Stimulated activated CD8-positive, alpha-beta memory T cell treated with anti-CD3 and anti-CD28 coated beads, Interleukin-4, amount 100 ng/mL, for 24 hours (primary cell): ENCODE measurements around the gene GPANK1.

Experiments
- DNase-seq: peaks from one replicate; pipeline ENCODE4 v3.0.0-alpha.2; 2020; ENCODE audit warnings: low read depth

The GPANK1 gene

GRCh38 chr6:31691078-31691463 lies 26.3 kb upstream of the GPANK1 start:
- DNase-seq, result no peak

DNA sequence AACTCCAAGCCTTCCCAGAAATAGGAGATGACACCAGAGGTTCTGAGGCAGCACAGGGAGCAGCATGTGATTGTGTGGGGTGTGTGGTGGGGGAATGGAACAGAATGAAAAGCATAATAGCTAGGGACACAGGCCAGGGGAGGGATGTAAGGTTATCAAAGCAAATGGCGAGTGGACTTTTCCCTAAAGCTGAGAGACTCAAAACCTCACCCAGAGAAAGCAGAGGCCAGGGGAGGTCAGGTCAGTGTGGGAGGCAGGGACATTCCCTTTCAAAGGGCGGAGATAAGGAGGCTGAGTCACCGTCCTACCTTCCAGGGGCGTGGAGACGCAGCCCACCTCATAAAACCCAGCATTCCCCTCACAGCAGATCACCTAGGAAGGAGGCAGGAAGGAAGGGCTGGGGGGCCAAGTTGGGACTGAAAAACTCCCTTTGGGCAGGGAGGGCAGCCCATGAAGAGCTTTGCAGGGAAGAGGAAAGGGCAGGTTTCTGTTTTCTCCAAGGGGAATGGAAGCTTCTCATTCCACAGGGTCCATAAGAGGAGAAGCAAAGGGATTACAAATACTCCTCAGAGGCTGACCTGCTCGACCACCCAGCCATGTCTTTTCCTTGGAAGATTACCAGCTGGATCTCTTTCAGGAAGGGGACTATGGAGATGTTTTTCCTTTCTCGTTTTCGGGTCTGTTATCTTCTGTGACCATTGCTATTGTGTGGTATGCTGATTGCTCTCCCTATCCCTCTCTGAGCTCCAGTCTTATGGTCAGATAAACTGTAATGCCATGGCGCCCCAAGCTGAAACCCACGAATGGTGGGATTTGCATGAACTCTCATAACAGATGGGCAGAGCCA lies 25.7 kb upstream of the GPANK1 start:
- DNase-seq, result no peak

DNA sequence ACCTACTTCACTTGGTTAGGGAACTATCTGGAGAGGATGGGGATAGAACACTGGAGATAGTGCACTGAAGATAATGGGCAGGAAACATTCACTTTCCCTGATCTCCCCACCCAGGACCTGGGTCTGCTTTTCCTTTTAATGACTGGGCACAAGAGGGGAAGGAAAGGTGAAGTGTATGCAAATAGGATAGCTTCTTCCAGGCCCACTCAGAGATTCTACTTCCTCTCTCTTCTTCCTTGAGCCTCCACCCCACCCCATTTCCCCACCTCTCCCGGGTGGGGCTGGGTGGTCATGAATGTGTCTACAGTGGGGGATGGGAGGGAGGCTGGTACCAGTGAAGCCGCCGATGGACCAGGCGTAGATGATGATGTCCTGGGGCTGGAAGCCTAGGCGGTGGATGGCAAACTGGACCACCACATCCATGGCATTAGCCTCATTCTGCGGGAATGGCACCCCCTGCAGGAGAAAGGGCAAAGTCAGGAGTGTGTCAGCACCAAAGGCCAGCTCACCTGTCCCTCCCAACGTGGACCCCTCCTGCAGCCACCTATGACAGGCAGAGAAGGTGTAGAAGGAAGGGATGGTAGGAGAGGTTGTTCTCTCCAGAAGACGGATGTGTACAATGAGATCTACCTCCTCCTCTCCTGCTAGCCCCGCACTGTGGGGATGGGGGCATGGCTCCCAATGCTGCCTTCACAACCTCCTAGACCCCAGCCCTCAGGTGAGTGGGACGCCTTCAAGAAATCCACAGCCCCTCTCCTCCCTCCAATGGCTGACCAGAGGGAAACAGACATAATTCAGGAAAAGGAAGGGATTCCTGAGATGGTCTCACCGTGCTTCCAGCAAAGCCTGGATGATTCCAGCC lies 24.7 kb upstream of the GPANK1 start:
- no peak for DNase-seq

GRCh38 chr6:31687860-31688693 lies 23.3 kb upstream of the GPANK1 start:
- DNase-seq, result no peak

GRCh38 chr6:31687321-31687720 lies 22.5 kb upstream of the GPANK1 start:
- no peak for DNase-seq

DNA sequence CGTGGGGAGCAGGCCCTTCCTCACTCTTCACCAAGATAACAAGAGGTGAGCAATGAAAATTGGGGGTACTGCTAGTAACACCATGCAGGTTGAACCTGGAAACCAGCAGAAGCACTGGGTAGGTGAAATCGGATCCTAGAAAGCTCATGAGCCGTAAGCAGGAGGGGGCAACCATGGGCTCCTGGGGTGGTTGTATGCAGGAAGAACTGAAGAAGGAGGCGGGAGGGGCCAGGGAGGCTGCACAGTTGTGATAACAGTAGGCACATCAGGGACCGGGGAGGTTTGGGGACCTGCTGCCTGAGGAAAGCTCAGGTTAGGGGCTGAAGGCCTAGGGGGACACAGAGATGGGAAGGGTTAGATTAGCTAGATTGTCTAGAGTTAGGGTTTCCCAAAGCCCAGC lies 21.7 kb upstream of the GPANK1 start:
- DNase-seq, result no peak

- no peak for DNase-seq
Measured at GRCh38 chr6:31683591-31683990, 18.8 kb upstream of the GPANK1 start.

- no peak for DNase-seq
Measured at GRCh38 chr6:31681135-31681671, 16.4 kb upstream of the GPANK1 start.

GRCh38 chr6:31680226-31681134 lies 15.7 kb upstream of the GPANK1 start, which contains the start of gene LY6G5C:
TSS of gene LY6G5C (minus strand) at chr6:31681067. CDS start at chr6:31680373, 694 bp downstream.
- no peak for DNase-seq

- DNase-seq, result no peak
Measured at GRCh38 chr6:31677955-31678354, 13.2 kb upstream of the GPANK1 start.

GRCh38 chr6:31676904-31677303 lies 12.1 kb upstream of the GPANK1 start:
- no peak for DNase-seq

- no peak for DNase-seq
Measured at GRCh38 chr6:31676322-31676903, 11.6 kb upstream of the GPANK1 start.

GRCh38 chr6:31669676-31670075 lies 4.9 kb upstream of the GPANK1 start, which contains the start of gene LY6G5B:
TSS of gene LY6G5B (plus strand) at chr6:31669976. CDS start at chr6:31670951, 975 bp downstream.
- DNase-seq, result no peak

DNA sequence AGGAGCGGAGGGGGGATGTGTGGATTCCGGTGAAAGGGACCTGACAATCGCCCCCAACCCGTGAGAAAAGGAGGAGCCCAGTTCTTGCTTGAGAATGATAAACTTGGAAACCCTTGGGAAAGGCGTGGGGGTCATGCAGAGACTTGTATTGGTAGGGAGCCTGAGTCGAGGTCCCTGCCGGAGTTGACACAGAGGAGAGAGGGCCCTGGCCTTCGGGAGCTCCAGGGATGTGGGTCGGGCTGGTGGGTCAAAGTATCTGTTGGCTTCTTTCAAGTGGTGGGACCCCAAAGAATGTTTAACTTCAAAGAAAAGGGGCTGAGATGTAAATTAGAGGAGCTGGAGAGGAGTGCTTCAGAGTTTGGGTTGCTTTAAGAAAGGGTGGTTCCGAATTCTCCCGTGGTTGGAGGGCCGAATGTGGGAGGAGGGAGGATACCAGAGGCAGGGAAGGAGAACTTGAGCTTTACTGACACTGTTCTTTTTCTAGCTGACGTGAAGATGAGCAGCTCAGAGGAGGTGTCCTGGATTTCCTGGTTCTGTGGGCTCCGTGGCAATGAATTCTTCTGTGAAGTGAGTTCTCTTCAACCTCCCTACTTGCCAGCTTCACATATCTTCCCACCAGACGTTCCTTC lies 1.7 kb upstream of the GPANK1 start:
- DNase-seq, result no peak

- peak; percentile 97 for DNase-seq
Measured at GRCh38 chr6:31665501-31666336, 922 bp upstream of the GPANK1 start, which contains the start of gene CSNK2B. TSS of gene CSNK2B (plus strand) at chr6:31666080. CDS start at chr6:31666832, 752 bp downstream.

GRCh38 chr6:31663961-31664789 lies 622 bp downstream of the GPANK1 start:
- DNase-seq, result no peak

DNA sequence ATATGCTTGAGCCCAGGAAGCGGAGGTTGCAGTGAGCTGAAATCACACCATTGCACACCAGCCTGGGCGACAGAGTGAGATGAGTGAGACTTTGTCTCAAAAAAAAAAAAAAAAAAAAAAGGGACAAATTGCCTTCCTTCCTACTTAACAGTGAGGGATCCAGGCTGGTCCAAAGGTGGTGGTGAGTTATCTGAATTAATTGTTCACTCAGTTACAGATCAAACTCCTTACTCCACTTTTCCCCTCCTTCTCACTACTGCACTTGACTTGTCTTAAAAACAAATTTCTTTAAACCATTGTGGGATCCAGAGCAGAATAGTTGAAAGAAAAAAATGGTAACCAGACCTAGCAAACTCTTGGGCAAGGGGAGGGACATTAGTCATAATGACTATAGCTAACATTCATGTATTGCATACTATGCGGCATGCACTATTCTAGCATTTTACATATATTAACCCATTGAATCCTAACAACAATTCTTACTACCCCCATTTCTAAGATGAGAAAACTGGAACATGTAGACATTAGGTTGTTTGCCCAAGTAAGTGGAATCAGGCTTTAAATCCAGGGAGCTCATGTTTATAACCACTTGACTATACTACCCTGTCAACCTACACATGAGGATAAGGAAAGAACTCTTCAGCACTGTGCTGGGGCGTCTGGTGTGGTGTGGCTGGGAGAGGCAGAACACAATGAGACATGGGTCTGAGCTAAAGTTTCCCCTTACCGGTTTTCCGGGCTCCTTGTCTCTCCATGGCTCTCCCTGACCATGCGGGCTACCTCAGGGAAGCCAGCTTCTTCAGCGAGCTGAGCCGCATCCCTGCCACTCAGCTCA lies 1.5 kb downstream of the GPANK1 start:
- no peak for DNase-seq
